ENCODE results near the gene SYT9.
"Not testable (repeated sequence)": the region's sequence is repeated elsewhere in the genome, so short reads cannot be mapped to it uniquely, and the experiment has no call there.

SYT9 gene

GRCh38 chr11:7509966-7510365 is 258.3 kb downstream of the SYT9 start:
- Histone ChIP-seq H3K27ac (ENCODE audit: low read depth, low read length) (no peak overlapping the region), H3K4me3 (ENCODE audit: low read depth in 1 of 2, low read length in 2 of 2) (no peak overlapping the region), H3K27me3 (ENCODE audit: control insufficient read depth in 1 of 2, insufficient read depth in 2 of 2, low read length in 2 of 2) (no peaks in the 10 kb centered on the region), H3K9ac (ENCODE audit: low read depth in 1 of 2, low read length in 2 of 2) (no peak overlapping the region), H3K4me1 (ENCODE audit: control insufficient read depth in 1 of 2, insufficient read depth in 2 of 2, low read length in 2 of 2) (peaks cover 30 to 36% of the 10 kb centered on the region in 2 donors), H3K36me3 (ENCODE audit: control insufficient read depth in 1 of 2, insufficient read depth in 2 of 2, low read length in 2 of 2) (peaks cover 0 to 2% of the 10 kb centered on the region in 2 donors), H3K9me3 (ENCODE audit: control insufficient read depth in 1 of 2, low read length in 2 of 2) (no peaks in the 10 kb centered on the region)

DNA sequence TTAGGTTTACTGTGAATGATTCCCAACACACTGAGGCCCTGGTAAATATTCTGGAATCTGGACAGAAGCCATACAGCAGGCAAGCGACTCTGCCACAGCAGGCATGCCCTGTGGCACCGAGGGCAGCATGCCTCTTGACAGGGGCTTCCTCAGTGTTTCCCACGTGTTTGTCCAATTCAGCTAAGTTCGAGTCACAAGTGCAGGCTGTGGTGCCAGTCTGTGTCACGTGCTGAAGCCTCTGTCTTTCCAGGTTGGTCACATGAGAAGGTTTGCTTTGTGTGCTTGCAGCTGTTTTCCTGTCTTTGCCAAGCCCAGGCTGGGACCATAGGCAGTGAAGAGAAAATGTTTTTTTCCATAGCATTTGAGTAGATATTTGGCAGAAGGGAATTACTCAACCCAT is 259.7 kb downstream of the SYT9 start:
- Histone ChIP-seq H3K4me3 (ENCODE audit: low read depth in 1 of 2, low read length in 2 of 2) (no peak overlapping the region), H3K9me3 (ENCODE audit: control insufficient read depth in 1 of 2, low read length in 2 of 2) (no peaks in the 10 kb centered on the region), H3K27me3 (ENCODE audit: control insufficient read depth in 1 of 2, insufficient read depth in 2 of 2, low read length in 2 of 2) (no peaks in the 10 kb centered on the region), H3K4me1 (ENCODE audit: control insufficient read depth in 1 of 2, insufficient read depth in 2 of 2, low read length in 2 of 2) (peaks cover 38 to 44% of the 10 kb centered on the region in 2 donors), H3K36me3 (ENCODE audit: control insufficient read depth in 1 of 2, insufficient read depth in 2 of 2, low read length in 2 of 2) (peaks cover 0 to 2% of the 10 kb centered on the region in 2 donors), H3K27ac (ENCODE audit: low read depth, low read length) (no peak overlapping the region), H3K9ac (ENCODE audit: low read depth in 1 of 2, low read length in 2 of 2) (peak overlapping the region in 1 of 2 donors; percentile 20)

GRCh38 chr11:7512525-7513233 is 261.0 kb downstream of the SYT9 start:
- Histone ChIP-seq H3K4me3 (ENCODE audit: low read depth in 1 of 2, low read length in 2 of 2) (peak overlapping the region; percentile 85 to 96), H3K9ac (ENCODE audit: low read depth in 1 of 2, low read length in 2 of 2) (peak overlapping the region; percentile 61 to 77), H3K4me1 (ENCODE audit: control insufficient read depth in 1 of 2, insufficient read depth in 2 of 2, low read length in 2 of 2) (peaks cover 39 to 44% of the 10 kb centered on the region in 2 donors), H3K36me3 (ENCODE audit: control insufficient read depth in 1 of 2, insufficient read depth in 2 of 2, low read length in 2 of 2) (peaks cover 0 to 2% of the 10 kb centered on the region in 2 donors), H3K27me3 (ENCODE audit: control insufficient read depth in 1 of 2, insufficient read depth in 2 of 2, low read length in 2 of 2) (no peaks in the 10 kb centered on the region), H3K27ac (ENCODE audit: low read depth, low read length) (peak overlapping the region; percentile 82), H3K9me3 (ENCODE audit: control insufficient read depth in 1 of 2, low read length in 2 of 2) (no peaks in the 10 kb centered on the region)

DNA sequence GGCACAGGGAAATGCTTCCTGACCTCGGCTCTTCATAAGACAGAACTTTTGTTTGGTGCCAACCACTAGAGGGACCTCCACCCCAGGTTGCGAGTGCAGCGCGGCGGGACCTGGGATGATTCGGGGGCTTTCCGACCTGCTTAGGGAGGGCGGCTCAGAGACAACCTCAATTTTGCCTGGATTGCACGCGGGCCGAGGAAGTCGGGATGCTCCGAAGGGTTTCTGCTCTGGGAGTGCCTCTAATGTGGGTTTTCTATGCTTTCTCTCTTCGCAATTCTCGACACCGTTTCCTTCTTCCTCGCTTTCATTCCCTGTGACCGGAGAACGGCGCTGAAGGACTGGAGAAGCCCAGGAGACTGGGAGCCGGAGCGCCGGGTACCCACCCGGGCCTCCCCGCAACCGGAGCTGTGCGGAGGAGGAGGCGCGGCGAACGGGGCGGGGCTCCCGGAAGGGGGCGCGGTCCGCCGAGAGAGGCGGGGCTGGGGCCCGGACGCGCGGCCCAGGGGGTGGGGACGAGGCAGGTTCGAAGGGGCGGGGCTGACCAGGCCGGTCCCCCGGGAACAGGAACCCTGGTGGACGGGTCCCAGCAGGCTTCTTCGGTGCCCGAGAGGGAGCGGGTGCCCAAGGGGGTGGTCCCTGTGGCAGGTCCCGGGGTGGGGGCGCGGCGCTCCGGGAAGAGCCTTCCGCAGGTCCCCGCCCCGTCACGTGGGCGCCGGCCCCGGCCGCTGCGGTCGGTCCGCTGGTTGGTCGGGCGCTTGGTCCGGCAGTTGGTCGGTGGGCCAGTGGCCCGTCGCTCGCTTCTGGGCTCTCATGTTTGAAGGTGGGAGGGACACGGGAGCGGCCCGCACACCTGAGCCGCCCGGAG is 261.8 kb downstream of the SYT9 start, which contains the start of gene PPFIBP2:
Gene PPFIBP2 (plus strand): TSS at position 766 of the 865 bp plus-strand sequence. CDS start 35,477 bp downstream, outside the sequence.
- H3K9me3 ChIP-seq (ENCODE audit: control insufficient read depth in 1 of 2, low read length in 2 of 2) = no peaks in the 10 kb centered on the region

GRCh38 chr11:7514099-7514591 is 262.4 kb downstream of the SYT9 start:
- peaks cover 36 to 39% of the 10 kb centered on the region in 2 donors for H3K4me1 ChIP-seq (ENCODE audit: control insufficient read depth in 1 of 2, insufficient read depth in 2 of 2, low read length in 2 of 2)
- no peaks in the 10 kb centered on the region for H3K9me3 ChIP-seq (ENCODE audit: control insufficient read depth in 1 of 2, low read length in 2 of 2)
- peaks cover 0 to 2% of the 10 kb centered on the region in 2 donors for H3K36me3 ChIP-seq (ENCODE audit: control insufficient read depth in 1 of 2, insufficient read depth in 2 of 2, low read length in 2 of 2)
- no peaks in the 10 kb centered on the region for H3K27me3 ChIP-seq (ENCODE audit: control insufficient read depth in 1 of 2, insufficient read depth in 2 of 2, low read length in 2 of 2)
- peak overlapping the region; percentile 82 for H3K27ac ChIP-seq (ENCODE audit: low read depth, low read length)
- peak overlapping the region; percentile 85 to 96 for H3K4me3 ChIP-seq (ENCODE audit: low read depth in 1 of 2, low read length in 2 of 2)
- H3K9ac ChIP-seq (ENCODE audit: low read depth in 1 of 2, low read length in 2 of 2) = peak overlapping the region; percentile 51 to 77

More for the DNA sequence above, 261.8 kb downstream of the SYT9 start, which contains the start of gene PPFIBP2:
- peak within 1 kb of the TSS; percentile 85 to 96 for H3K4me3 ChIP-seq (ENCODE audit: low read depth in 1 of 2, low read length in 2 of 2)
- peaks cover 0 to 2% of the 10 kb centered on the region in 2 donors for H3K36me3 ChIP-seq (ENCODE audit: control insufficient read depth in 1 of 2, insufficient read depth in 2 of 2, low read length in 2 of 2)
- peaks cover 39 to 40% of the 10 kb centered on the region in 2 donors for H3K4me1 ChIP-seq (ENCODE audit: control insufficient read depth in 1 of 2, insufficient read depth in 2 of 2, low read length in 2 of 2)
- peak within 1 kb of the TSS; percentile 82 for H3K27ac ChIP-seq (ENCODE audit: low read depth, low read length)
- H3K27me3 ChIP-seq (ENCODE audit: control insufficient read depth in 1 of 2, insufficient read depth in 2 of 2, low read length in 2 of 2) = no peaks in the 10 kb centered on the region
- peak within 1 kb of the TSS; percentile 61 to 77 for H3K9ac ChIP-seq (ENCODE audit: low read depth in 1 of 2, low read length in 2 of 2)

- H3K36me3 ChIP-seq (ENCODE audit: control insufficient read depth in 1 of 2, insufficient read depth in 2 of 2, low read length in 2 of 2) = no peaks in the 10 kb centered on the region
- H3K27ac ChIP-seq (ENCODE audit: low read depth, low read length) = no peak overlapping the region
- no peak overlapping the region for H3K4me3 ChIP-seq (ENCODE audit: low read depth in 1 of 2, low read length in 2 of 2)
- no peaks in the 10 kb centered on the region for H3K27me3 ChIP-seq (ENCODE audit: control insufficient read depth in 1 of 2, insufficient read depth in 2 of 2, low read length in 2 of 2)
- H3K9ac ChIP-seq (ENCODE audit: low read depth in 1 of 2, low read length in 2 of 2) = no peak overlapping the region
- peaks cover 37 to 40% of the 10 kb centered on the region in 2 donors for H3K4me1 ChIP-seq (ENCODE audit: control insufficient read depth in 1 of 2, insufficient read depth in 2 of 2, low read length in 2 of 2)
- no peaks in the 10 kb centered on the region for H3K9me3 ChIP-seq (ENCODE audit: control insufficient read depth in 1 of 2, low read length in 2 of 2)
These were observed 263.8 kb downstream of the SYT9 start for GRCh38 chr11:7515447-7515886.

- Histone ChIP-seq H3K36me3 (ENCODE audit: control insufficient read depth in 1 of 2, insufficient read depth in 2 of 2, low read length in 2 of 2) (no peaks in the 10 kb centered on the region), H3K9ac (ENCODE audit: low read depth in 1 of 2, low read length in 2 of 2) (no peak overlapping the region), H3K9me3 (ENCODE audit: control insufficient read depth in 1 of 2, low read length in 2 of 2) (no peaks in the 10 kb centered on the region), H3K27me3 (ENCODE audit: control insufficient read depth in 1 of 2, insufficient read depth in 2 of 2, low read length in 2 of 2) (no peaks in the 10 kb centered on the region), H3K27ac (ENCODE audit: low read depth, low read length) (no peak overlapping the region), H3K4me3 (ENCODE audit: low read depth in 1 of 2, low read length in 2 of 2) (no peak overlapping the region), H3K4me1 (ENCODE audit: control insufficient read depth in 1 of 2, insufficient read depth in 2 of 2, low read length in 2 of 2) (peaks cover 43 to 44% of the 10 kb centered on the region in 2 donors)
These were observed 264.8 kb downstream of the SYT9 start for GRCh38 chr11:7516475-7516874.

GRCh38 chr11:7517743-7518142 is 266.0 kb downstream of the SYT9 start:
- not testable (repeated sequence) for H3K9me3 ChIP-seq (ENCODE audit: control insufficient read depth in 1 of 2, low read length in 2 of 2); H3K9ac ChIP-seq (ENCODE audit: low read depth in 1 of 2, low read length in 2 of 2); H3K27me3 ChIP-seq (ENCODE audit: control insufficient read depth in 1 of 2, insufficient read depth in 2 of 2, low read length in 2 of 2); H3K27ac ChIP-seq (ENCODE audit: low read depth, low read length); H3K36me3 ChIP-seq (ENCODE audit: control insufficient read depth in 1 of 2, insufficient read depth in 2 of 2, low read length in 2 of 2); H3K4me3 ChIP-seq (ENCODE audit: low read depth in 1 of 2, low read length in 2 of 2)
- H3K4me1 ChIP-seq (ENCODE audit: control insufficient read depth in 1 of 2, insufficient read depth in 2 of 2, low read length in 2 of 2) = peaks cover 35 to 41% of the 10 kb centered on the region in 2 donors

Measured in duodenal mucosa (tissue), 2 donors.